NCI-H1436 (cell line): ENCODE measurements around the gene CCR5.
"Not testable (repeated sequence)": the region's sequence is repeated elsewhere in the genome, so short reads cannot be mapped to it uniquely, and the experiment has no call there.

Experiments
- DNase-seq: peaks from one replicate; lab custom pipeline; 2025; lab: John Stamatoyannopoulos, UW

CCR5 gene

DNA sequence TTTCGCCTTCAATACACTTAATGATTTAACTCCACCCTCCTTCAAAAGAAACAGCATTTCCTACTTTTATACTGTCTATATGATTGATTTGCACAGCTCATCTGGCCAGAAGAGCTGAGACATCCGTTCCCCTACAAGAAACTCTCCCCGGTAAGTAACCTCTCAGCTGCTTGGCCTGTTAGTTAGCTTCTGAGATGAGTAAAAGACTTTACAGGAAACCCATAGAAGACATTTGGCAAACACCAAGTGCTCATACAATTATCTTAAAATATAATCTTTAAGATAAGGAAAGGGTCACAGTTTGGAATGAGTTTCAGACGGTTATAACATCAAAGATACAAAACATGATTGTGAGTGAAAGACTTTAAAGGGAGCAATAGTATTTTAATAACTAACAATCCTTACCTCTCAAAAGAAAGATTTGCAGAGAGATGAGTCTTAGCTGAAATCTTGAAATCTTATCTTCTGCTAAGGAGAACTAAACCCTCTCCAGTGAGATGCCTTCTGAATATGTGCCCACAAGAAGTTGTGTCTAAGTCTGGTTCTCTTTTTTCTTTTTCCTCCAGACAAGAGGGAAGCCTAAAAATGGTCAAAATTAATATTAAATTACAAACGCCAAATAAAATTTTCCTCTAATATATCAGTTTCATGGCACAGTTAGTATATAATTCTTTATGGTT lies at the start of gene CCR5:
CCR5 (plus strand) TSS at position 108 of the 680 bp plus-strand sequence. CDS start 1,957 bp downstream, outside the sequence.
- no peak for DNase-seq

GRCh38 chr3:46321461-46322104 lies 49.2 kb upstream of the CCR5 start:
- DNase-seq = no peak

GRCh38 chr3:46324036-46324435 lies 46.7 kb upstream of the CCR5 start:
- DNase-seq = no peak

- DNase-seq = no peak
Measured at GRCh38 chr3:46325645-46326300, 45.0 kb upstream of the CCR5 start.

DNA sequence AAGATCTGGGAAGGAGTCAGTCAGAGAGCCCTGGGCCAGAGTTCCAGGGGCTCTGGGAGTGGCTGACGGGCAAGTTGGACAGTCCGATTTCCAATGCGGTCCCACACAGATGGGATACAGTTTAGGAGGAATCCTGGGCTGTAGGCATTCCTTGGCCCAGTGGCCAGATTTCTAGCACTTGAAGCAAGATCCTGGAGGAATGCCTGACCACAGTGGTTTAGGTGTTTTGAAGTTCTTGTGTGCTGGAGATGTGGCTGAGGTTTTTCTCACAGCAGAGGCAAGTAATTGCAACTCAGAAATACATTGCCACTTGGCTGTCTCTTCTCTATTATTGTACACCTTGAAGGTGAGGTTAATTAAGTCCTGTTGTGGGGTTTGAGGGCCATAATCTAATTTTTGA lies 40.1 kb upstream of the CCR5 start:
- not testable (repeated sequence) for DNase-seq

- DNase-seq = no peak
Measured at GRCh38 chr3:46334741-46335478, 35.8 kb upstream of the CCR5 start.

- DNase-seq = no peak
Measured at GRCh38 chr3:46335541-46335940, 35.2 kb upstream of the CCR5 start.

GRCh38 chr3:46337911-46338310 lies 32.8 kb upstream of the CCR5 start:
- no peak for DNase-seq

DNA sequence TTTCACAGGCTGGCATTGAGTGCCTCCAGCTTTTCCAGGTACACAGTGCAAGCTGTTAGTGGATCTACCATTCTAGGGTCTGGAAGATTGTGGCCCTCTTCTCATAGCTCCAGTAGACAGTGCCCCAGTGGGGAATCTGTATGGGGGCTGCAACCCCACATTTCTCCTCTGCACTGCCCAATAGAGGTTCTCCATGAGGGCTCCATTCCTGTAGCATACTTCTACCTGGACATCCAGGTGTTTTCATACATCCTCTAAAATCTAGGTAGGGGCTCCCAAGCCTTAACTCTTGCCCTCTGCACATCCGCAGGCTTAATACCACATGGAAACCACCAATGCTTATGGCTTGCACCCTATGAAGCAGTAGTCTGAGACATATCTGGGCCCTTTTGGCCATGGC lies 31.9 kb upstream of the CCR5 start:
- DNase-seq = no peak

- DNase-seq = no peak
Measured at GRCh38 chr3:46344476-46344875, 26.3 kb upstream of the CCR5 start.

DNA sequence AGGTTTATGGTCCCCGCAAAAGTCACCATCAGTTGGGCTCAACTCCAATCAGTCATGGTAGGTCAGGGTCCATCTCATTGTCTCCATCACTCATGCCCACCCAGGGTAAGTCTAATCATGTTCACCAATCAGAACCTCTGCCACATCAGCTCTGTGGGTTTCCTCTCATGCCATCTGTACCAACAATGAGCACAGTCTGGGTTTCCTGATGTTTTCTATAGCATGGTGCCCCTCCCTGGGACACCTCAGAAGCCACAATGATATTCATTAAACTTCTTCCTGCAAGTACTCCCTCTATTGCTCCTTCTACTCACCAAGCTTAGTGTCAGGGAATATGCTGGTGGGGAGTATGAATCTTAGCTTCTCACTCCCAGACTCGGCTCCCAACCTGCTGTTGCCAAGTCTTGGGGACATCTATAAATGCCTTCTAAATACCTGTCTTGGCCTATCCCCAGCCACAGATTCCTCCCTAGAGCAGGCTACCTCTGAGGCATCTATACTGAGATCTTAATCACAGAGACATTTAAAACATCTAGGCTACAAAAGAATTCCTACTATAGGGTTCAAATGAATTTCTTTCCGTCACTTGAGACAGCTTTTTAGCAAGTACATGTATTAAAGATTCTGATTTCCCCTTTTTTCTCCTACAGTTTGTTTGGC lies 21.8 kb upstream of the CCR5 start:
- DNase-seq = no peak

GRCh38 chr3:46349484-46350261 lies 21.1 kb upstream of the CCR5 start:
- DNase-seq = no peak

DNA sequence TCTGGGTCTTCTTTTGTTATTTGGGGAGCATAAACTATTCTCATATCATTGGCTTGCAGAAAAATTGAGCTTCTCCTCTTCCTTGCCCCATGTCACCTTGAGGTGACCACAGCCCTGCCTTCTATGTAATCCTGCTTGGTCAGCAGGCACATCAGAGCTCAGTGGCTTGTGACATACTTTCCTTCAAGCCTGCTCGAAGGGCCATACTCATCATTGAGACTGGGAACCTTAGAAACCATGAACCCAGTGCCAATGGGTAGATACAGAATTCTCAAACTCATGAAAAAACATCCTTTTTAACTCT lies 20.5 kb upstream of the CCR5 start:
- DNase-seq = no peak

DNA sequence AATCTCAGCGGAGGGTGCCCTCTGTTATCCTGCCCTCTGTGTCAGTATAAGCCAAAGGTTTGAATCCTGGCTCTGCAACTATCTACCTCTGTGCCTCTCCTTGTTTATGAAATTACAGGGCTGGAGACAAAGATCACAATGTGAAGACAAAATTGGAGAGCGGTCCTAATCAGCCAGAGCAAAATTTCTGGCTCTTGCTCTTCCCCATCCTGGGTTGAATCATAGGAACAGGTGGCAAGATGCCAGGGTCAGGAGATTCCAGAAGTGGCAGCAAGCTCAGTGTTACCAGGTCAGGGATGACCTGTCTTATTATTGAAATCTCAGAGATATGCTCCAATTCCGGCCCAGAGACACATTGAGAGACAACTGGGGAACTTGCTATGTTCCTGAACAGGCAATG lies 19.1 kb upstream of the CCR5 start:
- no peak for DNase-seq

DNA sequence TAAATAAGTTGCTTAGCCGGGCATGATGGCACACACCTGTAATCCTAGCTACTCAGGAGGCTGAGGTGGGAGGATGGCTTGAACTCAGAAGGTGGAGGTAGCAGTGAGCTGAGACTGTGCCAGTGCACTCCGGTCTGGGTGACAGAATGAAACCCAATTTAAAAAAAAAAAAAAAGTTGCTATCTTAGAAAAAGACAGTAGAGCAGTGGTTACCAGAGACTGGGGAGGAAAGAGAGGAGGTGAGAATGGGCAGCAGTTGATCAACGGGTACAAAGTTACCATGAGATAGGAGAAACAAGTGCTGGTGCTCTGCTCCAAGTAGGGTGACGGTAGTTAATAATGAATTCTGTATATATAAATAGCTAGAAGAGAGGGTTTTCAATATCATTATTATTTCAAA lies 17.7 kb upstream of the CCR5 start:
- DNase-seq = no peak

- DNase-seq = no peak
Measured at GRCh38 chr3:46353647-46354410, 16.9 kb upstream of the CCR5 start, which contains the start of gene CCR2. Gene CCR2, plus strand, starts transcription at chr3:46354111. Its CDS starts 3,417 bp downstream, at chr3:46357528.

GRCh38 chr3:46354478-46354877 lies 16.3 kb upstream of the CCR5 start:
- DNase-seq = no peak

DNA sequence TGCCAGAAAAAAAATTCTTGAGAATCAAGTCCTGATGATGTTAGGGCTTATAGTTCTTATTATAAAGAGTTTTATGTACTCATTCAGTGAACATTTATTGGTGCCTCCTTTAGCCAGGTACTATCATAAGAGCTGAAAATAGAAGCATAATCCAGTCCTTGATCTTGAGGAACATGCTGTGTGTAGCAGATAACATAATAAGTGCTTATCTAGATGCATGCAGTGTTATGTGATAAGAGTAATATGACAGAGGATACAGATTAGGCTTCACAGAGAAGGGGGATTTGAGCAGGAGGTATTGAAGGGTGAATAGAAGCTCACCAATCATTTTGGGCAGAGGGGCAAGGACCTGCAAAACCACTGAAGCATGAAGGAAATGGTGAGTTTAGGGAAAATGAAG lies 15.8 kb upstream of the CCR5 start:
- no peak for DNase-seq

DNA sequence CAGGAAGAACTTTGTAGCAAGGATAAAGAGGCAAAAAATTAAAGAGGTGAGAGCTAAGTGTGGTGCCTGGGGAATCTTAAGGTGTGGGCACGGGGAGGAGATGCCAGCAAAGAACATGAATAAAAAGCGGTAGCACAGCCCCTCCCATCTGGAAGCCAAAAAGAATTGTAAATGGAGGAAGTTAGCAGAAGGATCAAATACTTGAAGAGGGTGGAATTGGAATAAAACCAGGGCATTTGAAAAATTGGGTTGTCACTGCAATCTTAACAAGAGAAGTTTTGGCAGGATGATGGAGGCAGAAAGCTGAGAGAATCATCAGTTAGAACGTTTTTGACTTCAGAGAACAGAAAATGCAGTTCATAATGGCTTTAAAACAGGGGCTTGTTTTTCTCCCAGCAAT lies 14.5 kb upstream of the CCR5 start:
- no peak for DNase-seq

GRCh38 chr3:46356909-46357308 lies 13.8 kb upstream of the CCR5 start:
- no peak for DNase-seq

- DNase-seq = no peak
Measured at GRCh38 chr3:46358466-46358865, 12.3 kb upstream of the CCR5 start.
